ENCODE data around the gene USO1. TPM values are rescaled to one million over a fixed set of nuclear protein-coding genes. Genes with fewer than 3 reads are reported as not detected.

Gene USO1, protein sequence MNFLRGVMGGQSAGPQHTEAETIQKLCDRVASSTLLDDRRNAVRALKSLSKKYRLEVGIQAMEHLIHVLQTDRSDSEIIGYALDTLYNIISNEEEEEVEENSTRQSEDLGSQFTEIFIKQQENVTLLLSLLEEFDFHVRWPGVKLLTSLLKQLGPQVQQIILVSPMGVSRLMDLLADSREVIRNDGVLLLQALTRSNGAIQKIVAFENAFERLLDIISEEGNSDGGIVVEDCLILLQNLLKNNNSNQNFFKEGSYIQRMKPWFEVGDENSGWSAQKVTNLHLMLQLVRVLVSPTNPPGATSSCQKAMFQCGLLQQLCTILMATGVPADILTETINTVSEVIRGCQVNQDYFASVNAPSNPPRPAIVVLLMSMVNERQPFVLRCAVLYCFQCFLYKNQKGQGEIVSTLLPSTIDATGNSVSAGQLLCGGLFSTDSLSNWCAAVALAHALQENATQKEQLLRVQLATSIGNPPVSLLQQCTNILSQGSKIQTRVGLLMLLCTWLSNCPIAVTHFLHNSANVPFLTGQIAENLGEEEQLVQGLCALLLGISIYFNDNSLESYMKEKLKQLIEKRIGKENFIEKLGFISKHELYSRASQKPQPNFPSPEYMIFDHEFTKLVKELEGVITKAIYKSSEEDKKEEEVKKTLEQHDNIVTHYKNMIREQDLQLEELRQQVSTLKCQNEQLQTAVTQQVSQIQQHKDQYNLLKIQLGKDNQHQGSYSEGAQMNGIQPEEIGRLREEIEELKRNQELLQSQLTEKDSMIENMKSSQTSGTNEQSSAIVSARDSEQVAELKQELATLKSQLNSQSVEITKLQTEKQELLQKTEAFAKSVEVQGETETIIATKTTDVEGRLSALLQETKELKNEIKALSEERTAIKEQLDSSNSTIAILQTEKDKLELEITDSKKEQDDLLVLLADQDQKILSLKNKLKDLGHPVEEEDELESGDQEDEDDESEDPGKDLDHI
- total RNA-seq (2022; extraction: Qiagen RNA extraction; ENCODE audit: low read depth), result 19.2 to 26.2 TPM (median 24.4 TPM) in 5 replicates

DNA sequence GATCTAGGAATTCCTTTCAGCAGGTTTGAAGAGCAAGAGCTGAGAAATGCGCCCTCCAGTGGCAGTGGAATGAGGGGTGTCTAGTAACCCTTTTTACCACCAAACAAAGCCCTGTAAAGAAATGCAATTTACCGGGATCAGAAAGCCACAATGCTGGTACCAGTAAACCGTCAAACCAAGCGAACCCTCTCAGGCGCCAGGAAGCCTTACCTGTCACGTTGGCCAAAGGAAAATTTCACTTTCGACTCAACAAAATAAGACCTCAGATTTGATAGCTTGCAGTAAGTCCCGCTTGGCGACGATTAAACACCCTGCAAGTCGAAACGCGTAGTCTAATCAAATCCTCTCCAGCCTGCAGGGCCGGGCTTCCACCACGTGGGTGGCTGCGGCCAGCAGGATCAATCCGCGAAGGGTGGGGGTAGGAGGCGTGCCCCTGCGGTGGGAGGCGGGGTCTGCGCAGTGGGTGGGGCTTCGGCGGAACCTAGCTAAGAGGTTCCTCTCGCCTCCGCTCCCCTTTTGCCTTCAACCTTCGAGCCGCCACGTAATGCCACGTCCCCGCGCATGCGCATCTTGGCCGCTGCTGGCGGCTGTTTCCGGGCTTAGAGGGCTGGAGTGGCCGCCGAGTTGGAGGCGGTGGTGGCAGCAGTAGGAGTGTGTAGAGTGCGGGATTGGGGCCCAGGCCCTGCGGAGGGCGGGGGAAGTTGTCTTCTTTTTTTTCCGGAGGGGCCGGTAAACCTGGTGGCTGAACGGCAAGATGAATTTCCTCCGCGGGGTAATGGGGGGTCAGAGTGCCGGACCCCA, at the start of gene USO1:
Gene USO1, plus strand, starts transcription at position 512 of the 801 bp plus-strand sequence. Its CDS starts 243 bp downstream, at position 755.

Other genes with a start within 250 kb of the USO1 start
- gene RCHY1, start 210.2 kb upstream of the USO1 start, total RNA-seq (2022; extraction: Qiagen RNA extraction; ENCODE audit: low read depth), result 14.3 to 20.6 TPM (median 16.5 TPM) in 5 replicates
- 4.8 to 7.0 TPM (median 5.5 TPM) in 5 replicates for gene THAP6, start 210.1 kb upstream of the USO1 start, total RNA-seq (2022; extraction: Qiagen RNA extraction; ENCODE audit: low read depth)
- not detected in 5 replicates for gene ODAPH, start 168.5 kb upstream of the USO1 start, total RNA-seq (2022; extraction: Qiagen RNA extraction; ENCODE audit: low read depth)
- gene CDKL2, start 94.0 kb upstream of the USO1 start, total RNA-seq (2022; extraction: Qiagen RNA extraction; ENCODE audit: low read depth), result 0.41 to 1.2 TPM (median 0.90 TPM) in 5 replicates
- gene G3BP2, start 51.2 kb upstream of the USO1 start, total RNA-seq (2022; extraction: Qiagen RNA extraction; ENCODE audit: low read depth), result 64.3 to 96.5 TPM (median 82.0 TPM) in 5 replicates
- gene PPEF2, start 177.9 kb downstream of the USO1 start, total RNA-seq (2022; extraction: Qiagen RNA extraction; ENCODE audit: low read depth), result not detected in 5 replicates
- gene NAAA, start 216.4 kb downstream of the USO1 start, total RNA-seq (2022; extraction: Qiagen RNA extraction; ENCODE audit: low read depth), result 20.0 to 26.0 TPM (median 23.7 TPM) in 5 replicates

Data from A549 treated with GW870086 at 1 μM for 4 hours (cell line).